ENCODE results near the gene FMNL2.

GRCh38 chr2:152620985-152621384 is 286.0 kb downstream of the FMNL2 start:
- TF ChIP-seq, protein P1, sequence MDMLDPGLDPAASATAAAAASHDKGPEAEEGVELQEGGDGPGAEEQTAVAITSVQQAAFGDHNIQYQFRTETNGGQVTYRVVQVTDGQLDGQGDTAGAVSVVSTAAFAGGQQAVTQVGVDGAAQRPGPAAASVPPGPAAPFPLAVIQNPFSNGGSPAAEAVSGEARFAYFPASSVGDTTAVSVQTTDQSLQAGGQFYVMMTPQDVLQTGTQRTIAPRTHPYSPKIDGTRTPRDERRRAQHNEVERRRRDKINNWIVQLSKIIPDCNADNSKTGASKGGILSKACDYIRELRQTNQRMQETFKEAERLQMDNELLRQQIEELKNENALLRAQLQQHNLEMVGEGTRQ (IDR thresholded peaks at IDR 0.05; ENCODE audit: low read depth, low read length), result no peak
- TF ChIP-seq, protein P2, sequence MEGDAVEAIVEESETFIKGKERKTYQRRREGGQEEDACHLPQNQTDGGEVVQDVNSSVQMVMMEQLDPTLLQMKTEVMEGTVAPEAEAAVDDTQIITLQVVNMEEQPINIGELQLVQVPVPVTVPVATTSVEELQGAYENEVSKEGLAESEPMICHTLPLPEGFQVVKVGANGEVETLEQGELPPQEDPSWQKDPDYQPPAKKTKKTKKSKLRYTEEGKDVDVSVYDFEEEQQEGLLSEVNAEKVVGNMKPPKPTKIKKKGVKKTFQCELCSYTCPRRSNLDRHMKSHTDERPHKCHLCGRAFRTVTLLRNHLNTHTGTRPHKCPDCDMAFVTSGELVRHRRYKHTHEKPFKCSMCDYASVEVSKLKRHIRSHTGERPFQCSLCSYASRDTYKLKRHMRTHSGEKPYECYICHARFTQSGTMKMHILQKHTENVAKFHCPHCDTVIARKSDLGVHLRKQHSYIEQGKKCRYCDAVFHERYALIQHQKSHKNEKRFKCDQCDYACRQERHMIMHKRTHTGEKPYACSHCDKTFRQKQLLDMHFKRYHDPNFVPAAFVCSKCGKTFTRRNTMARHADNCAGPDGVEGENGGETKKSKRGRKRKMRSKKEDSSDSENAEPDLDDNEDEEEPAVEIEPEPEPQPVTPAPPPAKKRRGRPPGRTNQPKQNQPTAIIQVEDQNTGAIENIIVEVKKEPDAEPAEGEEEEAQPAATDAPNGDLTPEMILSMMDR (conservative IDR thresholded peaks at IDR 0.05; ENCODE audit: low read depth, low read length), result no peak

Measured in IMR-90 (cell line).